ENCODE data around the gene GLI3.

GRCh38 chr7:42087616-42088015, 149.4 kb downstream of the GLI3 start:
- no peak for TF ChIP-seq CTCF (conservative IDR thresholded peaks at IDR 0.05; ENCODE audit: low read length)
- TF ChIP-seq EZH2phosphoT487 (IDR thresholded peaks at IDR 0.05; ENCODE audit: borderline replicate concordance), result no peak

Measured in Loucy (cell line).